Activated naive CD8-positive, alpha-beta T cell treated with anti-CD3 and anti-CD28 coated beads for 36 hours (primary cell): Measurements from ENCODE around the gene SLC25A25. TPM values are rescaled to one million over a fixed set of nuclear protein-coding genes. Genes with fewer than 3 reads are reported as not detected.

Source experiments
- DNase-seq: peaks from one replicate; pipeline ENCODE4 v3.0.0; 2021
- H3K27ac Mint-ChIP-seq: one replicate; pipeline ENCODE4 v1.8.0; 2022; ENCODE audit warnings: mild to moderate bottlenecking, moderate library complexity, mixed read lengths
- H3K27me3 Mint-ChIP-seq: one replicate; pipeline ENCODE4 v1.8.0; 2022; ENCODE audit warnings: mild to moderate bottlenecking, mixed read lengths
- H3K36me3 Mint-ChIP-seq: one replicate; pipeline ENCODE4 v1.8.0; 2021; ENCODE audit warnings: mild to moderate bottlenecking, mixed read lengths
- H3K4me1 Mint-ChIP-seq: one replicate; pipeline ENCODE4 v1.8.0; 2021; ENCODE audit warnings: mixed read lengths
- H3K4me3 Mint-ChIP-seq: one replicate; pipeline ENCODE4 v1.8.0; 2022; ENCODE audit warnings: mild to moderate bottlenecking, moderate library complexity, mixed read lengths
- H3K9me3 Mint-ChIP-seq: one replicate; pipeline ENCODE4 v1.8.0; 2022; ENCODE audit warnings: mixed read lengths
- total RNA-seq, 2 experiments: library from RNA; stranded (reverse); gene quantifications; one replicate each; pipeline ENCODE4 v1.2.3, GENCODE V29; 2021

Gene SLC25A25
- total RNA-seq, 2 experiments from 2014 or later: 13.0 to 14.5 TPM

GRCh38 chr9:128077847-128078503 is 9.9 kb downstream of the SLC25A25 start:
- Mint-ChIP-seq H3K27ac (peak overlapping the region; percentile 31), H3K9me3 (no peaks in the 10 kb centered on the region), H3K4me1 (peaks cover 48% of the 10 kb centered on the region), H3K27me3 (no peaks in the 10 kb centered on the region), H3K36me3 (peaks cover 34% of the 10 kb centered on the region), H3K4me3 (no peak overlapping the region)
- no peak for DNase-seq

- peaks cover 28% of the 10 kb centered on the region for H3K36me3 Mint-ChIP-seq
- DNase-seq: no peak
- H3K27ac Mint-ChIP-seq: peak overlapping the region; percentile 69
- H3K9me3 Mint-ChIP-seq: no peaks in the 10 kb centered on the region
- H3K4me1 Mint-ChIP-seq: peaks cover 45% of the 10 kb centered on the region
- no peaks in the 10 kb centered on the region for H3K27me3 Mint-ChIP-seq
- H3K4me3 Mint-ChIP-seq: no peak overlapping the region
These were observed 10.7 kb downstream of the SLC25A25 start for GRCh38 chr9:128078504-128079434.

DNA sequence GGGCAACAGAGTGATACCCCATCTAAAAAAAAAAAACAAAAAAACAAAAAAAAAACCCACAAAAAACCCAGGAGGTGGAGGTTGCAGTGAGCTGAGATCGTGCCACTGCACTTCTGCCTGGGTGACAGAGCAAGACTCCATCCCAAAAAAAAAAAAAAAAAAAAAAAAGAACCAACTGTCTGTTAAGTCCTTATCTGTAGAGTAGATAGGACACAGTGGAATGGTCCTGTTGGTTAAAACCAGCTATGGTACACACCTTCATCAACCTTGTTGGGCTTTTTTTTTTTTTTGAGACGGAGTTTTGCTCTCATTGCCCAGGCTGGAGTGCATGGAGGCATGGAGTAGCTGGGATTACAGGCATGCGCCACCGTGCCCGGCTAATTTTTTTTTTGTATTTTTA is 12.2 kb downstream of the SLC25A25 start:
- no peak overlapping the region for H3K27ac Mint-ChIP-seq
- peaks cover 54% of the 10 kb centered on the region for H3K4me1 Mint-ChIP-seq

DNA sequence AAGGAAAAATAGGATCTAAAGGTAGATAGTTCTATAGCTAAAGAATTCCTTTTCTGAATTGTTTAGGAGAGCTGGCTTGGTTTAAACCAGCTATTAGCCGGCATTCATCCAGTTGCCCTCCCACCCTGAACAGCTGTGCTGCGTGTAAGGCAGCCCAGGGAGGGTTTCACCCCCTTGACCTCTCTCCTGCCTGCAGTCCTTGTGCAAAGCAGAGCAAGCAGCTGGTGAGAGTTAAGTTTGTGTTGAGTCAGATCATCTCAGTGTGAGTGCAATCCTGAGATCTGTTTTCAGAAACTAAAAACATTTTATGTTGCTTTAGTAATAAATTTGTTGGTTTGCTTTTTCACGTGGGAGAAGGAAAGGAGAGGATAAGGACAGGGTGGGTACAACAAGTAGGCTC is 13.0 kb downstream of the SLC25A25 start:
- DNase-seq: no peak
- no peaks in the 10 kb centered on the region for H3K9me3 Mint-ChIP-seq
- H3K4me1 Mint-ChIP-seq: peaks cover 57% of the 10 kb centered on the region
- no peak overlapping the region for H3K4me3 Mint-ChIP-seq
- no peaks in the 10 kb centered on the region for H3K27me3 Mint-ChIP-seq
- peak overlapping the region; percentile 25 for H3K27ac Mint-ChIP-seq
- H3K36me3 Mint-ChIP-seq: peaks cover 24% of the 10 kb centered on the region

More for the DNA sequence above, 12.2 kb downstream of the SLC25A25 start:
- Mint-ChIP-seq H3K27me3 (no peaks in the 10 kb centered on the region), H3K9me3 (no peaks in the 10 kb centered on the region), H3K36me3 (peaks cover 25% of the 10 kb centered on the region), H3K4me3 (no peak overlapping the region)
- DNase-seq: no peak

GRCh38 chr9:128082151-128082550 is 14.1 kb downstream of the SLC25A25 start:
- H3K27me3 Mint-ChIP-seq: no peaks in the 10 kb centered on the region
- peak overlapping the region; percentile 59 for H3K27ac Mint-ChIP-seq
- no peaks in the 10 kb centered on the region for H3K9me3 Mint-ChIP-seq
- H3K4me3 Mint-ChIP-seq: no peak overlapping the region
- DNase-seq: no peak
- H3K4me1 Mint-ChIP-seq: peaks cover 53% of the 10 kb centered on the region
- H3K36me3 Mint-ChIP-seq: peaks cover 17% of the 10 kb centered on the region

DNA sequence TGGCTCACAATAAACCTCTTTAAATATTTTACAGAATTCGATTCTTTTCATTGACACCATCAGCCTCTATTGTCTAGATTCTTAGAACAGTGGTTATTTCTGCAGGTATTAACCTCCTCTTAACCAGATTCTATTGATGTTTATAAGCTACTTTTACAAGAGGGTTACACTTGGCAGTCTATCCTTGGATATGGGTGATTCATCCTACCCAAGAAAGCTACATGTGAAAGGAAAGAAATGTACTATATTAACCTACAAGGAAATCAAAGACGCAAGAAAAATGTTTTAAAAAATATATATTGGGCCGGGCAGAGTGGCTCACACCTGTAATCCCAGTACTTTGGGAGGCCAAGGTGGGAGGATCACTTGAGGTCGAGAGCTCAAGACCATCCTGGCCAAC is 16.7 kb downstream of the SLC25A25 start:
- Mint-ChIP-seq H3K4me1 (peaks cover 52% of the 10 kb centered on the region), H3K9me3 (no peaks in the 10 kb centered on the region)

GRCh38 chr9:128085943-128086342 is 17.9 kb downstream of the SLC25A25 start:
- Mint-ChIP-seq H3K4me3 (no peak overlapping the region), H3K36me3 (peaks cover 13% of the 10 kb centered on the region), H3K9me3 (no peaks in the 10 kb centered on the region), H3K27me3 (no peaks in the 10 kb centered on the region), H3K27ac (no peak overlapping the region), H3K4me1 (peaks cover 58% of the 10 kb centered on the region)
- DNase-seq: no peak

More for the DNA sequence above, 16.7 kb downstream of the SLC25A25 start:
- Mint-ChIP-seq H3K27me3 (no peaks in the 10 kb centered on the region), H3K36me3 (peaks cover 10% of the 10 kb centered on the region), H3K27ac (no peak overlapping the region), H3K4me3 (no peak overlapping the region)
- DNase-seq: no peak

DNA sequence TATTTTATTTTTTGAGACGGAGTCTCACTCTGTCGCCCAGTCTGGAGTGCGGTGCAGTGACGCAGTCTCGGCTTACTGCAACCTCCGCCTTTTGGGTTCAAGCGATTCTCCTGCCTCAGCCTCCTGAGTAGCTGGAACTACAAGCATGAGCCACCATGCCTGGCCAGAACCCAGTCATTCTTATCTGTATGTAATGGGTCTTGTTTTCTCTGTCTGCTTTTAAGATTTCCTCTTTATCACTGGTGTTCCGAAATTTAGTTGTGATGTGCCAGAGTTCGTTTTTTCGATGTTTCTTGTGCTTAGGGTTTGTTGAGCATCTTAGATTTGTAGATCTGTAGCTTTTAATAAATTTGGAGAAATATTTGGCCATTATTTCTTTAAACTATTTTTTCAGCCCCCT is 19.2 kb downstream of the SLC25A25 start:
- DNase-seq: no peak
- H3K9me3 Mint-ChIP-seq: no peaks in the 10 kb centered on the region
- H3K4me1 Mint-ChIP-seq: peaks cover 57% of the 10 kb centered on the region
- no peaks in the 10 kb centered on the region for H3K27me3 Mint-ChIP-seq
- H3K36me3 Mint-ChIP-seq: peaks cover 20% of the 10 kb centered on the region
- no peak overlapping the region for H3K4me3 Mint-ChIP-seq
- no peak overlapping the region for H3K27ac Mint-ChIP-seq

- Mint-ChIP-seq H3K4me1 (peaks cover 63% of the 10 kb centered on the region), H3K27me3 (no peaks in the 10 kb centered on the region), H3K27ac (peak overlapping the region; percentile 26), H3K9me3 (no peaks in the 10 kb centered on the region), H3K36me3 (peaks cover 20% of the 10 kb centered on the region), H3K4me3 (no peak overlapping the region)
- DNase-seq: no peak
These were observed 20.4 kb downstream of the SLC25A25 start for GRCh38 chr9:128088253-128088945.

- Mint-ChIP-seq H3K9me3 (no peaks in the 10 kb centered on the region), H3K27ac (peak overlapping the region; percentile 48), H3K36me3 (peaks cover 19% of the 10 kb centered on the region), H3K4me1 (peaks cover 65% of the 10 kb centered on the region), H3K4me3 (no peak overlapping the region), H3K27me3 (no peaks in the 10 kb centered on the region)
- no peak for DNase-seq
These were observed 21.3 kb downstream of the SLC25A25 start for GRCh38 chr9:128089299-128089698.

DNA sequence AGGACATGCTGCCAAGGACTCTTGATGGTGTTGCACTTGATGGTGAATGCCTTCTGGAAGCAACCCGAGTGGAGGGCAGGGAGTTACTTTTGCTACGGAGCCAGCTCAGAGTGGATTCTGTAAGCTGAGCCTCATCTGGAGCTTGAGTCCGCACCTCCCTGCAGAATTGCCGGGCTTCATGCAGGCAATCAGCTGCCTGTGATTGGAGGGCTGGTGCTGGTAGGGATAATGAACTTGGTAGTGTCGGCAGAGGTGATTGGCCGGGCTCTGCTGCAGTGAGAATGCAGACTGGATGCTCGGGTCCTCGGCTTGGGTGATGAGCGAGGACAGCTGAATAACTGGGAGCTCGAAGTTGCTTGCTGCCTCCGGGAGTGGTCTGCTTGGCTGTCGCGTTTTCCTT is 23.1 kb downstream of the SLC25A25 start:
- Mint-ChIP-seq H3K36me3 (peaks cover 22% of the 10 kb centered on the region), H3K9me3 (no peaks in the 10 kb centered on the region), H3K27me3 (no peaks in the 10 kb centered on the region), H3K4me1 (peaks cover 71% of the 10 kb centered on the region), H3K4me3 (peak overlapping the region; percentile 10), H3K27ac (peak overlapping the region; percentile 18)
- DNase-seq: no peak

DNA sequence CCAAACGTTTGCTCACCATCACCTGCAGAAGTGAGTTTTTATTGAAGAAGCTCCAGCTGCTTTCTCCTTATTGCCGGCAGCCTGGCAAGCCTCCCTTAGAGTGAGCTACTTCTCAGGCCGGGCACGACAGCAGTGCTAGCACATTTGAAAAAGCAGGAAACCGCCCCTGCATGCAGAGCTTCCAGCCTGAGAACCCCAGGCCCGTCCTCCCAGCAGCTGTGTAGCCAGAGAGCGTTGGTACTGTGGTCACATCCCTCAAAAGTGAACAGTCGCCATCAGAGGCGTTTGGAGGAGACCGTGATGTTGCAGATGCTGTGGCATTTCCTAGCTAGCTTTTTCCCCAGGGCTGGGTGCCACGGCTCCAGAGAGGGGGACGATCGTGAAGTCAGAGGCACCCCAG is 23.5 kb downstream of the SLC25A25 start:
- Mint-ChIP-seq H3K36me3 (peaks cover 22% of the 10 kb centered on the region), H3K27me3 (no peaks in the 10 kb centered on the region), H3K27ac (peak overlapping the region; percentile 94), H3K9me3 (no peaks in the 10 kb centered on the region), H3K4me1 (peaks cover 72% of the 10 kb centered on the region), H3K4me3 (peak overlapping the region; percentile 32)
- no peak for DNase-seq

DNA sequence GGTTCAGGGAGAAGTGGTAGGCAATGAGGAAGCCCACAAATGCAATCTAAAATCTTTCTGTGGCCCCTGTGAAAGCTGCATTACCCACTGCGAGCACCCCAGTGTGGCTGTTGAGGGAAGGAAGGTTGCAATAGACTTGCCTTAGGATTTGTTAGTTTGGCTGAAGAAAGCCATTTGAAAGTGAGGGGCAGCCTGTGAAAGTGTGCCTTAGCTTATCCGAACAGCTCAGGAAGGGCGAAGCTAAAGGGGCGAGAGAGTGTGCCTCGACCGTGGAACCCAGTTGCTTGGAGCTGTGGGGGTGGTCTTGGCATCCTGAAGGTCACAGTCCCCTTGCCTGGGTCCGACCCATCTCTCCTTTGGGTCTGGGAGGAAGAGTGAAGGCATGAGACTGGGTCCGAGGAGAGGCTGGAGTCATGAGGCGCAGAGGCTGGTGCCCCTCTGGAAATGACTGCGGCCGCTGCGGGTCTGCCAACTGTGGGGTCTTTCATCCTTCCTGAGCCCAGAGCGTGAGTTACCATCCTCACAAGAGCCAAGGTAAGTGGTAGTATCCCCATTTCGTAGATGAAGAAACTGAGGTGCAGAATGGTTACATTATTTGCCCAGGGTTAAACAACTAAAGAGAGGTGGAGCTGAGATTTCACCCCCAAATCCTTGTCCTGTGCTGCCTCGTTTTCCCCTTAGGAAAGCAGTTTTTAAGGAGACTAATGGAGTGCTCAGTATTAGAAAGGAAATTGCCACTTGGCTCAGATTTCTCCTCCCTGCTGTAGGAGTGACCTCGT is 24.4 kb downstream of the SLC25A25 start:
- Mint-ChIP-seq H3K4me1 (peaks cover 78% of the 10 kb centered on the region), H3K36me3 (peaks cover 20% of the 10 kb centered on the region), H3K9me3 (no peaks in the 10 kb centered on the region), H3K27me3 (no peaks in the 10 kb centered on the region), H3K27ac (peak overlapping the region; percentile 94), H3K4me3 (peak overlapping the region; percentile 47)
- DNase-seq: no peak

GRCh38 chr9:128093011-128093410 is 25.0 kb downstream of the SLC25A25 start:
- H3K9me3 Mint-ChIP-seq: no peaks in the 10 kb centered on the region
- no peaks in the 10 kb centered on the region for H3K27me3 Mint-ChIP-seq
- H3K27ac Mint-ChIP-seq: peak overlapping the region; percentile 94
- peak overlapping the region; percentile 47 for H3K4me3 Mint-ChIP-seq
- no peak for DNase-seq
- peaks cover 18% of the 10 kb centered on the region for H3K36me3 Mint-ChIP-seq
- peaks cover 76% of the 10 kb centered on the region for H3K4me1 Mint-ChIP-seq
